ENCODE results near the gene WSB1.
"Not testable (repeated sequence)": the region's sequence is repeated elsewhere in the genome, so short reads cannot be mapped to it uniquely, and the experiment has no call there.

WSB1 gene

GRCh38 chr17:27279132-27279531, 14.8 kb upstream of the WSB1 start:
- WGBS (ENCODE audit: insufficient coverage): 100% methylated on average over 3 of the region's 3 CpGs
- H3K4me3 ChIP-seq (ENCODE audit: control insufficient read depth in 1 of 7, extremely low read depth in 1 of 7, insufficient read depth in 4 of 7, low read depth in 2 of 7, low read length in 6 of 7); H3K9me3 ChIP-seq (ENCODE audit: control extremely low read depth in 1 of 5, control insufficient read depth in 4 of 5, insufficient read depth in 2 of 5, low read depth in 1 of 5, low read length in 4 of 5); H3K36me3 ChIP-seq (ENCODE audit: control insufficient read depth in 4 of 4, insufficient read depth in 4 of 4, low read length in 3 of 4); H3K27me3 ChIP-seq (replicated peaks in 2 of 5; ENCODE audit: control insufficient read depth in 4 of 5, insufficient read depth in 5 of 5, low read length in 4 of 5); DNase-seq; H3K27ac ChIP-seq (ENCODE audit: insufficient read depth in 1 of 2, low read depth in 1 of 2, low read length in 2 of 2, poor library complexity in 1 of 2, severe bottlenecking in 2 of 2); H3K4me1 ChIP-seq (ENCODE audit: control extremely low read depth in 1 of 4, control insufficient read depth in 4 of 4, insufficient read depth in 4 of 4, low read length in 3 of 4): not testable (repeated sequence)
- ChIA-PET CTCF (interaction anchor here (0.7 kb wide), 1 partner anchor 43 kb away, joined by 3 read pairs; no protein-coding TSS in a partner anchor), POLR2A (interaction anchor here (0.7 kb wide), 1 partner anchor 19 kb away, joined by 3 read pairs; no protein-coding TSS in a partner anchor)

- ChIA-PET CTCF (interaction anchor here (1.2 kb wide), 1 partner anchor 10 kb away, joined by 3 read pairs; no protein-coding TSS in a partner anchor), POLR2A (no interaction called here)
- Histone ChIP-seq H3K27me3 (replicated peaks in 2 of 5; ENCODE audit: control insufficient read depth in 4 of 5, insufficient read depth in 5 of 5, low read length in 4 of 5) (no peaks in the 10 kb centered on the region), H3K36me3 (ENCODE audit: control insufficient read depth in 4 of 4, insufficient read depth in 4 of 4, low read length in 3 of 4) (no peaks in the 10 kb centered on the region), H3K4me1 (ENCODE audit: control extremely low read depth in 1 of 4, control insufficient read depth in 4 of 4, insufficient read depth in 4 of 4, low read length in 3 of 4) (peaks cover 2 to 6% (median 5%) of the 10 kb centered on the region in 4 experiments), H3K27ac (ENCODE audit: insufficient read depth in 1 of 2, low read depth in 1 of 2, low read length in 2 of 2, poor library complexity in 1 of 2, severe bottlenecking in 2 of 2) (no peak overlapping the region), H3K9me3 (ENCODE audit: control extremely low read depth in 1 of 5, control insufficient read depth in 4 of 5, insufficient read depth in 2 of 5, low read depth in 1 of 5, low read length in 4 of 5) (no peaks in the 10 kb centered on the region), H3K4me3 (ENCODE audit: control insufficient read depth in 1 of 7, extremely low read depth in 1 of 7, insufficient read depth in 4 of 7, low read depth in 2 of 7, low read length in 6 of 7) (no peak overlapping the region)
- DNase-seq: no peak
- WGBS (ENCODE audit: insufficient coverage): over 99% methylated on average over 9 of the region's 10 CpGs
Measured at GRCh38 chr17:27280527-27280926, 13.4 kb upstream of the WSB1 start.

GRCh38 chr17:27281438-27281837, 12.5 kb upstream of the WSB1 start:
- POLR2A ChIA-PET: interaction anchor here (0.8 kb wide), 1 partner anchor 383 kb away, joined by 4 read pairs; no protein-coding TSS in a partner anchor
- WGBS (ENCODE audit: insufficient coverage): 94% methylated on average over 2 of the region's 3 CpGs
- Histone ChIP-seq H3K4me1 (ENCODE audit: control extremely low read depth in 1 of 4, control insufficient read depth in 4 of 4, insufficient read depth in 4 of 4, low read length in 3 of 4) (peaks cover 2 to 6% (median 5%) of the 10 kb centered on the region in 4 experiments), H3K27me3 (replicated peaks in 2 of 5; ENCODE audit: control insufficient read depth in 4 of 5, insufficient read depth in 5 of 5, low read length in 4 of 5) (no peaks in the 10 kb centered on the region), H3K36me3 (ENCODE audit: control insufficient read depth in 4 of 4, insufficient read depth in 4 of 4, low read length in 3 of 4) (no peaks in the 10 kb centered on the region), H3K4me3 (ENCODE audit: control insufficient read depth in 1 of 7, extremely low read depth in 1 of 7, insufficient read depth in 4 of 7, low read depth in 2 of 7, low read length in 6 of 7) (no peak overlapping the region), H3K9me3 (ENCODE audit: control extremely low read depth in 1 of 5, control insufficient read depth in 4 of 5, insufficient read depth in 2 of 5, low read depth in 1 of 5, low read length in 4 of 5) (no peaks in the 10 kb centered on the region), H3K27ac (ENCODE audit: insufficient read depth in 1 of 2, low read depth in 1 of 2, low read length in 2 of 2, poor library complexity in 1 of 2, severe bottlenecking in 2 of 2) (no peak overlapping the region)
- DNase-seq: no peak
- CTCF ChIA-PET: interaction anchor here (1.2 kb wide), 1 partner anchor 9 kb away, joined by 3 read pairs; no protein-coding TSS in a partner anchor

GRCh38 chr17:27282054-27282551, 11.8 kb upstream of the WSB1 start:
- CTCF ChIA-PET: interaction anchor here (1.0 to 1.2 kb wide), 2 partner anchors 8 to 24 kb away, joined by 3 read pairs; no protein-coding TSS in a partner anchor
- WGBS (ENCODE audit: insufficient coverage): 100% methylated on average over 1 of the region's 1 CpG
- Histone ChIP-seq H3K36me3 (ENCODE audit: control insufficient read depth in 4 of 4, insufficient read depth in 4 of 4, low read length in 3 of 4) (no peaks in the 10 kb centered on the region), H3K4me3 (ENCODE audit: control insufficient read depth in 1 of 7, extremely low read depth in 1 of 7, insufficient read depth in 4 of 7, low read depth in 2 of 7, low read length in 6 of 7) (no peak overlapping the region), H3K27me3 (replicated peaks in 2 of 5; ENCODE audit: control insufficient read depth in 4 of 5, insufficient read depth in 5 of 5, low read length in 4 of 5) (no peaks in the 10 kb centered on the region), H3K27ac (ENCODE audit: insufficient read depth in 1 of 2, low read depth in 1 of 2, low read length in 2 of 2, poor library complexity in 1 of 2, severe bottlenecking in 2 of 2) (no peak overlapping the region), H3K9me3 (ENCODE audit: control extremely low read depth in 1 of 5, control insufficient read depth in 4 of 5, insufficient read depth in 2 of 5, low read depth in 1 of 5, low read length in 4 of 5) (no peaks in the 10 kb centered on the region), H3K4me1 (ENCODE audit: control extremely low read depth in 1 of 4, control insufficient read depth in 4 of 4, insufficient read depth in 4 of 4, low read length in 3 of 4) (peaks cover 2 to 6% (median 5%) of the 10 kb centered on the region in 4 experiments)
- POLR2A ChIA-PET: no interaction called here
- no peak for DNase-seq

GRCh38 chr17:27283060-27283459, 10.9 kb upstream of the WSB1 start:
- peak in 1 of 3 donors; percentile 15 for DNase-seq
- CTCF ChIA-PET: interaction anchor here (1.0 kb wide), 1 partner anchor 173 kb away, joined by 3 read pairs; no protein-coding TSS in a partner anchor
- no peak overlapping the region for H3K4me3 ChIP-seq (ENCODE audit: control insufficient read depth in 1 of 7, extremely low read depth in 1 of 7, insufficient read depth in 4 of 7, low read depth in 2 of 7, low read length in 6 of 7)
- H3K36me3 ChIP-seq (ENCODE audit: control insufficient read depth in 4 of 4, insufficient read depth in 4 of 4, low read length in 3 of 4): no peaks in the 10 kb centered on the region
- POLR2A ChIA-PET: no interaction called here
- no peaks in the 10 kb centered on the region for H3K9me3 ChIP-seq (ENCODE audit: control extremely low read depth in 1 of 5, control insufficient read depth in 4 of 5, insufficient read depth in 2 of 5, low read depth in 1 of 5, low read length in 4 of 5)
- peaks cover 2 to 6% (median 5%) of the 10 kb centered on the region in 4 experiments for H3K4me1 ChIP-seq (ENCODE audit: control extremely low read depth in 1 of 4, control insufficient read depth in 4 of 4, insufficient read depth in 4 of 4, low read length in 3 of 4)
- H3K27me3 ChIP-seq (replicated peaks in 2 of 5; ENCODE audit: control insufficient read depth in 4 of 5, insufficient read depth in 5 of 5, low read length in 4 of 5): no peaks in the 10 kb centered on the region
- no peak overlapping the region for H3K27ac ChIP-seq (ENCODE audit: insufficient read depth in 1 of 2, low read depth in 1 of 2, low read length in 2 of 2, poor library complexity in 1 of 2, severe bottlenecking in 2 of 2)

GRCh38 chr17:27283751-27284150, 10.2 kb upstream of the WSB1 start:
- no peaks in the 10 kb centered on the region for H3K27me3 ChIP-seq (replicated peaks in 2 of 5; ENCODE audit: control insufficient read depth in 4 of 5, insufficient read depth in 5 of 5, low read length in 4 of 5)
- H3K36me3 ChIP-seq (ENCODE audit: control insufficient read depth in 4 of 4, insufficient read depth in 4 of 4, low read length in 3 of 4): no peaks in the 10 kb centered on the region
- no peak for DNase-seq
- no peak overlapping the region for H3K4me3 ChIP-seq (ENCODE audit: control insufficient read depth in 1 of 7, extremely low read depth in 1 of 7, insufficient read depth in 4 of 7, low read depth in 2 of 7, low read length in 6 of 7)
- POLR2A ChIA-PET: interaction anchor here (0.9 kb wide), 1 partner anchor 11 kb away, joined by 5 read pairs; no protein-coding TSS in a partner anchor
- no peaks in the 10 kb centered on the region for H3K9me3 ChIP-seq (ENCODE audit: control extremely low read depth in 1 of 5, control insufficient read depth in 4 of 5, insufficient read depth in 2 of 5, low read depth in 1 of 5, low read length in 4 of 5)
- peaks cover 2 to 6% (median 5%) of the 10 kb centered on the region in 4 experiments for H3K4me1 ChIP-seq (ENCODE audit: control extremely low read depth in 1 of 4, control insufficient read depth in 4 of 4, insufficient read depth in 4 of 4, low read length in 3 of 4)
- CTCF ChIA-PET: interaction anchor here (0.6 to 1.0 kb wide), 2 partner anchors 106 to 172 kb away, joined by 3 read pairs; no protein-coding TSS in a partner anchor
- H3K27ac ChIP-seq (ENCODE audit: insufficient read depth in 1 of 2, low read depth in 1 of 2, low read length in 2 of 2, poor library complexity in 1 of 2, severe bottlenecking in 2 of 2): no peak overlapping the region

- Histone ChIP-seq H3K27me3 (replicated peaks in 2 of 5; ENCODE audit: control insufficient read depth in 4 of 5, insufficient read depth in 5 of 5, low read length in 4 of 5) (no peaks in the 10 kb centered on the region), H3K4me1 (ENCODE audit: control extremely low read depth in 1 of 4, control insufficient read depth in 4 of 4, insufficient read depth in 4 of 4, low read length in 3 of 4) (peaks cover 2 to 6% (median 5%) of the 10 kb centered on the region in 4 experiments), H3K36me3 (ENCODE audit: control insufficient read depth in 4 of 4, insufficient read depth in 4 of 4, low read length in 3 of 4) (no peaks in the 10 kb centered on the region), H3K27ac (ENCODE audit: insufficient read depth in 1 of 2, low read depth in 1 of 2, low read length in 2 of 2, poor library complexity in 1 of 2, severe bottlenecking in 2 of 2) (no peak overlapping the region), H3K4me3 (ENCODE audit: control insufficient read depth in 1 of 7, extremely low read depth in 1 of 7, insufficient read depth in 4 of 7, low read depth in 2 of 7, low read length in 6 of 7) (peak overlapping the region in 1 of 7 experiments; percentile 38), H3K9me3 (ENCODE audit: control extremely low read depth in 1 of 5, control insufficient read depth in 4 of 5, insufficient read depth in 2 of 5, low read depth in 1 of 5, low read length in 4 of 5) (no peaks in the 10 kb centered on the region)
- POLR2A ChIA-PET: interaction anchor here (0.6 kb wide), 1 partner anchor 48 kb away, joined by 3 read pairs; no protein-coding TSS in a partner anchor
- WGBS (ENCODE audit: insufficient coverage): 9% methylated on average over 3 of the region's 5 CpGs
- no peak for DNase-seq
- CTCF ChIA-PET: no interaction called here
Measured at GRCh38 chr17:27284811-27285415, 9.0 kb upstream of the WSB1 start.
